ENCODE measurements around the gene SPRED1. TPM values are rescaled to one million over a fixed set of nuclear protein-coding genes. Genes with fewer than 3 reads are reported as not detected.

SPRED1 gene
- total and polyA plus RNA-seq, 9 of the 15 experiments (the other 6 are each of a cell fraction or from before 2014, with no cell fraction given), result 2.8 to 17.4 (median 7.9) TPM

DNA sequence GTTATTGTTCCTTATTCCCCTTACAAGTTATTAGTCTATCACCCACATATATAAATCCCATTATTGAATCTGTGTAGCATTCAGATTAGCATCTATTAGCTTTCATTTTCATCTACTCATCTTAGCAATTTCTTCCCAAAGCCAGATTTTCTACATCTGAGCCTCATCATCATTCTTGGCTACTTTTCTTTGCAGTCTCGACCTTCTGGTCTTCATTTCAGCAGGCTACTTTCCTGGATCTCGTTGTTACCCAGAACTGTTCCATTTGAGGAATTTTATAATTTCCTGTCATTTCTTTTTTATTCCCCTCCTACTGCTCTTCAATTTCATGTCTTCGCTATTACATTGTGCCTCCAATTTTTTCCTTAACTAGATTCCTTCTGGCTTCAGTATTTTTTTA lies 51.8 kb downstream of the SPRED1 start:
- WGBS (ENCODE audit: insufficient coverage, low coverage, missing lambda C conversion rate), result 89% methylated on average over 3 of the region's 3 CpGs
- H3K4me1 ChIP-seq (replicated peaks in 1 of 2; ENCODE audit: control insufficient read depth in 2 of 2, insufficient read depth in 2 of 2, low read length in 2 of 2), result no peaks in the 10 kb centered on the region
- no peak overlapping the region for H3K4me3 ChIP-seq
- in situ Hi-C loops (cut with MboI) (no loop called here), intact Hi-C loops (cut with micrococcal nuclease) (no loop called here)
- TF ChIP-seq BACH1 (tag; IDR thresholded peaks at IDR 0.05) (no peak), GTF2E2 (tag; IDR thresholded peaks at IDR 0.05) (no peak), IFI16 (CRISPR knock-in tag; IDR thresholded peaks at IDR 0.05) (no peak), STAT5B (CRISPR knock-in tag; IDR thresholded peaks at IDR 0.05) (no peak)
- POLR2A ChIA-PET, result interaction anchor here (0.8 kb wide), 1 partner anchor 11 kb away, joined by 3 read pairs; no protein-coding TSS in a partner anchor
- no peak overlapping the region for H3K4me2 ChIP-seq (ENCODE audit: insufficient read depth, low read length)
- CTCF ChIA-PET (ENCODE audit: low intra/inter-chr PET ratio), result no interaction called here
- BruUV-seq (replicated peaks), result no TSS peak
- no peaks in the 10 kb centered on the region for H3K9me3 ChIP-seq (replicated peaks; ENCODE audit: control insufficient read depth, insufficient read depth, low read depth, low read length)
- no peak overlapping the region for H3K9ac ChIP-seq (ENCODE audit: insufficient read depth in 1 of 2, low read depth in 2 of 2, low read length in 2 of 2)
- peaks cover 14% of the 10 kb centered on the region; the same call in 2 of the 3 replicates for H3K79me2 ChIP-seq (ENCODE audit: control insufficient read depth, insufficient read depth, low read length)
- H3K36me3 ChIP-seq (ENCODE audit: control insufficient read depth, insufficient read depth, low read length), result peaks cover 26% of the 10 kb centered on the region; the same call in 2 of the 3 replicates
- H3K9me1 ChIP-seq (ENCODE audit: control insufficient read depth, insufficient read depth, low read length), result no peaks in the 10 kb centered on the region
- FAIRE-seq (no peak), ATAC-seq (no peak), DNase-seq (ENCODE audit: extremely low read depth in 1 of 4, low spot score in 3 of 4) (no peak)
- no peaks in the 10 kb centered on the region for H3K27me3 ChIP-seq (ENCODE audit: control insufficient read depth in 2 of 2, insufficient read depth in 2 of 2, low read length in 2 of 2)
- H4K20me1 ChIP-seq (replicated peaks; ENCODE audit: control insufficient read depth, insufficient read depth, low read length), result no peaks in the 10 kb centered on the region
- H2AFZ ChIP-seq (ENCODE audit: low read depth, low read length), result no peak overlapping the region
- H3K27ac ChIP-seq (ENCODE audit: extremely low read depth, low read depth, low read length), result no peak overlapping the region

GRCh38 chr15:38307251-38307650 lies 54.6 kb downstream of the SPRED1 start:
- peak in 1 of 4 experiments; percentile 4 for DNase-seq (ENCODE audit: extremely low read depth in 1 of 4, low spot score in 3 of 4)
- H3K9me1 ChIP-seq (ENCODE audit: control insufficient read depth, insufficient read depth, low read length), result no peaks in the 10 kb centered on the region
- CTCF ChIA-PET (ENCODE audit: low intra/inter-chr PET ratio), result no interaction called here
- no peaks in the 10 kb centered on the region for H4K20me1 ChIP-seq (replicated peaks; ENCODE audit: control insufficient read depth, insufficient read depth, low read length)
- H3K36me3 ChIP-seq (ENCODE audit: control insufficient read depth, insufficient read depth, low read length), result peaks cover 12% of the 10 kb centered on the region; the same call in 1 of the 3 replicates
- no TSS peak for BruUV-seq (replicated peaks)
- peak overlapping the region; percentile 21; the same call in 1 of the 3 replicates for H3K27ac ChIP-seq (ENCODE audit: extremely low read depth, low read depth, low read length)
- in situ Hi-C loops (cut with MboI) (no loop called here), intact Hi-C loops (cut with micrococcal nuclease) (no loop called here)
- POLR2A ChIA-PET, result no interaction called here
- H3K4me3 ChIP-seq, result no peak overlapping the region
- H3K27me3 ChIP-seq (ENCODE audit: control insufficient read depth in 2 of 2, insufficient read depth in 2 of 2, low read length in 2 of 2), result no peaks in the 10 kb centered on the region
- no peaks in the 10 kb centered on the region for H3K9me3 ChIP-seq (replicated peaks; ENCODE audit: control insufficient read depth, insufficient read depth, low read depth, low read length)
- ATAC-seq, result peak; percentile 70
- no peak for FAIRE-seq
- H3K9ac ChIP-seq (ENCODE audit: insufficient read depth in 1 of 2, low read depth in 2 of 2, low read length in 2 of 2), result no peak overlapping the region
- TF ChIP-seq CREB3L1 (IDR thresholded peaks at IDR 0.05; ENCODE audit: borderline replicate concordance, low read depth) (no peak), ZNF217 (CRISPR knock-in tag; IDR thresholded peaks at IDR 0.05) (no peak), NR2C2 (CRISPR knock-in tag; IDR thresholded peaks at IDR 0.05) (no peak), NR2C2 (tag; IDR thresholded peaks at IDR 0.05) (peak; percentile 20; the same call in 1 of the 2 replicates), MBD2 (IDR thresholded peaks at IDR 0.05; ENCODE audit: borderline replicate concordance, low read depth) (no peak)
- TF ChIP-seq, protein P1, sequence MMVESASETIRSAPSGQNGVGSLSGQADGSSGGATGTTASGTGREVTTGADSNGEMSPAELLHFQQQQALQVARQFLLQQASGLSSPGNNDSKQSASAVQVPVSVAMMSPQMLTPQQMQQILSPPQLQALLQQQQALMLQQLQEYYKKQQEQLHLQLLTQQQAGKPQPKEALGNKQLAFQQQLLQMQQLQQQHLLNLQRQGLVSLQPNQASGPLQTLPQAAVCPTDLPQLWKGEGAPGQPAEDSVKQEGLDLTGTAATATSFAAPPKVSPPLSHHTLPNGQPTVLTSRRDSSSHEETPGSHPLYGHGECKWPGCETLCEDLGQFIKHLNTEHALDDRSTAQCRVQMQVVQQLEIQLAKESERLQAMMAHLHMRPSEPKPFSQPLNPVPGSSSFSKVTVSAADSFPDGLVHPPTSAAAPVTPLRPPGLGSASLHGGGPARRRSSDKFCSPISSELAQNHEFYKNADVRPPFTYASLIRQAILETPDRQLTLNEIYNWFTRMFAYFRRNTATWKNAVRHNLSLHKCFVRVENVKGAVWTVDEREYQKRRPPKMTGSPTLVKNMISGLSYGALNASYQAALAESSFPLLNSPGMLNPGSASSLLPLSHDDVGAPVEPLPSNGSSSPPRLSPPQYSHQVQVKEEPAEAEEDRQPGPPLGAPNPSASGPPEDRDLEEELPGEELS (CRISPR knock-in tag; IDR thresholded peaks at IDR 0.05; ENCODE audit: borderline replicate concordance), result no peak
- H3K4me1 ChIP-seq (replicated peaks in 1 of 2; ENCODE audit: control insufficient read depth in 2 of 2, insufficient read depth in 2 of 2, low read length in 2 of 2), result no peaks in the 10 kb centered on the region
- H2AFZ ChIP-seq (ENCODE audit: low read depth, low read length), result no peak overlapping the region; the same call in 1 of the 2 replicates
- no peak overlapping the region for H3K4me2 ChIP-seq (ENCODE audit: insufficient read depth, low read length)
- H3K79me2 ChIP-seq (ENCODE audit: control insufficient read depth, insufficient read depth, low read length), result peaks cover 19% of the 10 kb centered on the region; the same call in 2 of the 3 replicates
- WGBS (ENCODE audit: insufficient coverage, low coverage, missing lambda C conversion rate), result 87% methylated on average over 2 of the region's 2 CpGs
